ENCODE measurements around the gene WDR17. TPM values are rescaled to one million over a fixed set of nuclear protein-coding genes. Genes with fewer than 3 reads are reported as not detected.

Gene WDR17
- total and polyA plus RNA-seq, 2 of the 13 experiments (the other 11 are each of a cell fraction or from before 2014, with no cell fraction given): not detected

DNA sequence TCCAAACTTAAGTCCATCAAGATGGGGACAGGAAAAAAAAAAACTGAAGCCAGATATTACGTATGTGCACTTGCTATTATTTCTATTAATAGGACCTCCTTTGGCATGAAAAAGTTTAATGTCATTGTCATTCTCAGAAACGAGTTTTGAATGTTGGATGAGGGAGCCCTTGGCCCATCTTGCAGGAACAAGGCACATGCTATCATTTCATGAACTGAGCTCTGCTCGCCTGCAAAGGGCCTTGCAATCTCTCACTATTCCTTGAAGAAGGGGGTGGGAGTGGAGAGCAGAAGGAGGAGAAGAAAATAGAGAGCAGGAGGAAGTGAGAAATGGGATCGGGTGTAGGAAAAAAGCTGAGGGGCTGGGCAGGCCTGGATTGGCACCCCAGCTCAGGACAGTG lies 164.0 kb downstream of the WDR17 start (continued):
- TF ChIP-seq, protein P1, sequence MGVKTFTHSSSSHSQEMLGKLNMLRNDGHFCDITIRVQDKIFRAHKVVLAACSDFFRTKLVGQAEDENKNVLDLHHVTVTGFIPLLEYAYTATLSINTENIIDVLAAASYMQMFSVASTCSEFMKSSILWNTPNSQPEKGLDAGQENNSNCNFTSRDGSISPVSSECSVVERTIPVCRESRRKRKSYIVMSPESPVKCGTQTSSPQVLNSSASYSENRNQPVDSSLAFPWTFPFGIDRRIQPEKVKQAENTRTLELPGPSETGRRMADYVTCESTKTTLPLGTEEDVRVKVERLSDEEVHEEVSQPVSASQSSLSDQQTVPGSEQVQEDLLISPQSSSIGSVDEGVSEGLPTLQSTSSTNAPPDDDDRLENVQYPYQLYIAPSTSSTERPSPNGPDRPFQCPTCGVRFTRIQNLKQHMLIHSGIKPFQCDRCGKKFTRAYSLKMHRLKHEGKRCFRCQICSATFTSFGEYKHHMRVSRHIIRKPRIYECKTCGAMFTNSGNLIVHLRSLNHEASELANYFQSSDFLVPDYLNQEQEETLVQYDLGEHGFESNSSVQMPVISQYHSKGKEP (CRISPR knock-in tag; IDR thresholded peaks at IDR 0.05): no peak
- no peak for TF ChIP-seq FOXJ3 (CRISPR knock-in tag; IDR thresholded peaks at IDR 0.05; ENCODE audit: borderline replicate concordance)

Small RNA genes within 50 kb of the gene (small RNA-seq; reads per million reads assigned to genes)
- gene RF00432 (ENCODE audit: insufficient read depth in 2 of 3, insufficient read length in 3 of 3, low read depth in 2 of 3, low replicate concordance in 1 of 3): 0 reads per million in 3 experiments

Other genes starting within 250 kb of the WDR17 start
- not detected in 2 replicates for gene SPATA4, start 129.7 kb downstream of the WDR17 start, total RNA-seq (2016; rRNA removed; fragmentation: Illumina TruSeq; extraction: Trizol)
- gene SPATA4, start 129.7 kb downstream of the WDR17 start, polyA plus RNA-seq (2011; rRNA removed): not detected in 2 replicates
- gene ASB5, start 203.4 kb downstream of the WDR17 start, total RNA-seq (2016; rRNA removed; fragmentation: Illumina TruSeq; extraction: Trizol): not detected in 2 replicates
- gene ASB5, start 203.4 kb downstream of the WDR17 start, polyA plus RNA-seq (2011; rRNA removed): not detected in 2 replicates